ENCODE measurements around the gene IWS1.
"Not testable (repeated sequence)": the region's sequence is repeated elsewhere in the genome, so short reads cannot be mapped to it uniquely, and the experiment has no call there.

Gene IWS1

DNA sequence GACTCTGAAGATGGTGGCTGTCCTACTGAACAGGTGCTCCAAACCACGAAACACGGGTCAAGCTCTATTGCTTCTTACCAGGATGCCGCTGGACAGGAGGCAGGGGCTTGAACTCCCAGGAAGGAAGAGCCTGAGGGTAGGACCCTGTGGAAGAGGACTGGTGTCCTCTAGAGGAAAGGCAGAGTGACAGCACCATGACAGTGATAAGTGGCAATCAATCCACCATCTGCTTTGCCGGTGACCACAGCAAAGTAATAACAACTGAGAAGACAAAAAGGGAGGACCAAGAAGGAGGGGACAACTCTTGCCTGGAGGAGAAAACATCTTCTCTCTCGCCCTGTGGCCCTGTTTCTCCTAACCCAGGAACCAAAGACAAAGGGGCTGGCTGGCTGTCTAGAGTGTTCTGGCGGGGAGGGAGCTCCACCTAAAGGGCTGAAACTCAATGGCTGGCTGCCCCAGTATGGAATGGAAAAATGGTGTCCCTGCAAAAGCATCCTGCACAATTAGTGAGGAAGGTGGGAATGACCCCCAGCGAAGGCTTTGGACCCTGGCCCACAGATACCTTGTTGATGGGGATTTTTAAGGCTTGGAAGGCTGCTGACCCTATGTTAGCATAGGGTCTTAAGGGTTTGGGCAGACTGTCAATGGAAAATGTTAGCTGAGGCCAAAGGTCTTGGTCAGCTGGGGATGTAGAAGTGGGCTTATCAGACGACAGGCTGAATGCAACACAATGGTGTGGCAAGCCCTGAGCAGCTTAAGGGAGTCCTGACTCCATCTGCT lies 72.7 kb downstream of the IWS1 start:
- no peak for FAIRE-seq

DNA sequence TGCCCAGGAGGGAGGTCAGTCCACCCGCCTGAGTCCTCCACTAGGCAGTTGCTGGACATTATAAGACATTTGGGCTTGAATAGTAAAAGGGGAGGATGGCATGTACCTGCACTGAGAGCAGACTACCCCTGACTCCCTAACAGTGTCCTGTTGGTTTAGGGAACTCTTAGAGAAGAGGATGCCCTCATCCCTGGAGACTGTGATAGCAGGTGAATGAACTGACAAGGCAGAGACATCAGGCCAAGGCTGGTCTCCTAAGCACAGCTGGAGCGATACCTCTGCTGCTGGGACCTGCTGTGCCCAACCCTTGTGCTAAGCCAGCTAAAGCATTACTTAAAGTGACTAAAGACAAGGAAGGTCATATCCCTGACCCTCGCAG lies 73.3 kb downstream of the IWS1 start:
- FAIRE-seq = no peak

DNA sequence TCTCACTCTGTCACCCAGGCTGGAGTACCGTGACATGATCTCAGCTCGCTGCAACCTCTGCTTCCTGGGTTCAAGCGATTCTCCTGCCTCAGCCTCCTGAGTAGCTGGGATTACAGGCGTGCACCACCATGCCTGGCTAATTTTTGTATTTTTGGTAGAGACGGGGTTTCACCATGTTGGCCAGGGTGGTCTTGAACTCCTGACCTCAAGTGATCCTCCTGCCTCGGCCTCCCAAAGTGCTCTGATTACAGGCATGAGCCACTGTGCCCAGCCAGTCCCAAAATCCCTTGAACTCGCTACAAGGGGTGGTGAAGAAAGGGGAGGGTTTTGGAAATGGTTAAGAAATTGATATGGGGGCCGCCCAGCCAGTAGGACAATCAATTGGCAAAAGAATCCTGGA lies 73.9 kb downstream of the IWS1 start:
- FAIRE-seq = not testable (repeated sequence)

DNA sequence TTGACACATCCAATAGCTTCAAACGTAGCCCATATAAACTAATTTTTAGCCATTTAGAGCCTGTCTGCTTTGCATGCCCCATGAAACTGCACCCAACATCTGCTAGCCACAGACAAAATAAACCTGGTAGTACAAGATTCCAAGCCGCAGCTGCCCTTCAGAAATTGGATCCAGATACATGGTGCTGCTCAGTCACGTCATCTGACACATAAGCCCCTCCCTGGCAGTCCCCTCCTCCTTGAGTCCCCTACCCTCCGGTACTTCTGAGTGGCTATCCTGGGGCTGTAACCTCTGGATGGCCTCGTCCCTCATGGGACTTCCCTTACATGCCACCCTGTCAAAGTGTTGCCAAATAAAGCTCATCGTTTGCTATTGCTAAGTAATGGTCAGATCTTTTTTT lies 74.3 kb downstream of the IWS1 start:
- FAIRE-seq = no peak

DNA sequence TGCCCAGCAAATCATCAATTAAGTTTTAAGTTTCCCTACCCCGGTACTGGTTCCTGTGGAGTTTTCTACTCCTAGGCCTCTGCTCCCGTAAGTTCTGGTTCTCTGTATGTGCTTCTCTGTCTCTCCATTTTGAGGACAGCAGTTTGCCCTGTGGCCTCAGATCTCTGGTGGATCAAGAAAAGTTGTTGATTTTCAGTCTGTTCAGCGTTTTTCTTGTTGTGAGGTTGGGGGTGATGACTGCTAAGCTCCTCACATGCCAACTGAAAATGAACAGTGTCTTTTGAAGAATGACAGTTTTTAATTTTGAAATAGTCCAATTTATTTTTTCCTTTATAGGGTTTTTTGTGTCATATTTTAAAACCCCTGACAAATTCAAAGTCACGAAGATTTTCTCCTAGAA lies 76.4 kb downstream of the IWS1 start:
- FAIRE-seq = no peak

DNA sequence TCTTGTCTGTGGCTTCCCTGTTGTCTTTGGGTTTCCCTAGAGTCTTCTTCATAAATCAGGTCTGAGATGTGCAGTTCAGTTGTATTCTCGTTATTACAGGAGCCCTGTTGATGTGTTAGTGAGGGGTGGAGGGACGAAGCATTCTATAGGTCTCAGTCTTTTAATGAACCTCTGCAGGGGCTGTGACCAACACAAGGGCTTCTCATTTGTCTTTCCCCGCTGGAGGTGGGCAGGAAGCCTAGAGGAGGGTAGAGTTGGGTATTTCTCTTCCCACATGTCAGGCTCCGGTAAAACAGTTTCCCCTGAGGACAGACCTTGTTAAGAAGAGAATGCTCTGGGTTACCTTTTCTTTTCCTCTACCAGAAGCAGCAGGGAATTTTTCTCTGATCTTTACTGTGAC lies 76.9 kb downstream of the IWS1 start:
- no peak for FAIRE-seq

DNA sequence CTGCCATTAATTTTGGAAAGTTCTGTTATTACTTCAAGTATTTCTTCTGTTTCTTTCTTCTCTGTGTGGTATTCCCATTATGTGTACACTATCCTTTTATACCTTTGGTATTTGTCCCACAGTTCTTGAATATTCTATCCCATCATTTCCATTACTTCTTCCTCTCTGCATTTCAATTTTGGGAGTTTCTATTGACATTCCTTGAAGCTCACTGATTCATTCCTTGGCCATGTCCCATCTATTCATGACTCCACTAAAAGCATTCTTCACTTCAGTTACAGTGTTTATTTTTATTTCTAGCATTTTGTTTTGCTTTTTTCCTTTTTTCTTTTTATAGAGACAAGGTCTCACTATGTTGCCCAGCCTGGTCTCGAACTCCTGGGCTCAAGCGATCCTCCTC lies 77.8 kb downstream of the IWS1 start:
- FAIRE-seq = no peak

DNA sequence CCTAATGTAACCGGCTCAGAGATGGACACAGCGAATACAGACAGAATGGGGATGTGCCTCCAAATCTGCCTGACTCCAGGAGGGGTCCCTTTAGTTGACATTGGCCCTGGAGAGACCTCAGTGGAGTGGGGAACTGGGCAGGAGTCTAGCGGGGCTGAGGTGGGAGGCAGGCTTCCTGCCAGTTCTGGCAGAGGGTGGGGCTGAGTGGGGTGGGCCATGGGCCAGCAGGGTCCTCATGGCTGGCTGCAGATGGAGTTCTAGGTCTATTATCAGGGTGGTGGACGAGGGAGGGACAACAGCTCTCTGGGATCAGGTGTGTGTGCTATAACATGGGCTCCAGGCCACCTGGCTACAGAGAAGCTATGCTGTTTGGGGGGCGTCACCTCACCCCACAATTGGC lies 86.9 kb downstream of the IWS1 start:
- no peak for FAIRE-seq

DNA sequence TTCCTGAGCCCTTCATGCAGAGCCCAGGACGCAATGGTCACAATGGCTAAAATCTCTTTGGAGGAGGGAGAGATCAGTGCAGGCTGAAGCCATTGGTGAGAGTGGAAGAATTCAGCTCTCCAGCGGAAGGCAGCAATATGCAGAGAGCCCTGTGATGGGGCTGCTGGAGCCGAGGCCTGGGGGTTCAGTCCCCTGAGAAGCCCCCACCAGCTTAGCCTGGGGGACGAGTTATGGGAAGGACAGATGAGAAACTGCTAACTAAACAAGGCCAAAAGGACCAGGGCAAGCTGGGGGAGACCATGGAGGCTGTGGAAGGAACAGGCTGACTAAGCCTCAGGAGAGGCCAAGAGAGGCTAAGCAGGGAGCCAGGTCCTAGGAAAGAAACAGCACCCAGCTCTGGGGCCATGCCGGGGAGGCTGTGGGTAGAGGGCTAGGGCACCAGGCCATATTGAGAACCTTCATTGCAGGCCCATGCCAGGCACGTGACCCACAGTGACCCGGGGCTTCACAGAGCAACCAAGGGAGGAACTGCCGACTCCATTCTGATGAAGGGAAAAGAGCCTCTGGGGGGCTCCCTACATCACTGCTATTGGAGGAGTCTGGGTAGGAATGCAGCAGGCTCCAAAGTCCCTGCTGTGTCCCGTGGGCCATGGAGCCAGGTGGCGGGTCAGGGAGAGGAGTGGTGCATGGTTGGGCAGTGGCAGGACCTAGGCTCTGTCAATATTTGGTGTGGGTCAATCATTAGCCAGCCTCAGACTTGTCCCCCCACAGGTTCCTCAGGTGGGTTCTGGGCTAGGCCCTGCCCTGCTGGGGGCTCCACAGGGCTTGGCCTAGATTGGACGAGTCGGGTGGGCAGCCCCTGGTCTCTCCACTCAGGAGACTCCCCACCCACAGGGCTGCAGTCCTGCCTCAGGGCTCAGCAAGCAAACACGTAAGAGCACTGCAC lies 88.2 kb downstream of the IWS1 start:
- FAIRE-seq = no peak

DNA sequence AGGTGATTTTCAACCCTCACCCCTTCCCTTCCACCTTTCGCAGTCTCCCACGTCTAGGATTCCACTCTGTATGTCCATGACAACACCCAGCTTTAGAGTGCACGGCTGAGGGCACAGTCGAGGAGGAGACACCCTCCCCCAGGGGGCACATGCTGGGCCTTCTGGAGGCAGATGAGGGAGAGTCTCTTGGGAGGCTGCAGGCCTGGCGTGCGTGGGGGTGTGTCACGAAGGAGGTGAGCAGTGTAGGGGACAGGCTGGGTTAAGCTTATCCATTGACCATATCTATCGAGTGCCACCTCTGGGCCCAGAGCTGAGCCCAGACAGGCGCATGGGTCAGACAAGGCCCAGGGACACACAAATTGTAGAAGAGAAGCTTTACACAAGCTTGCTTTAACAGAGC lies 89.2 kb downstream of the IWS1 start:
- FAIRE-seq = no peak

DNA sequence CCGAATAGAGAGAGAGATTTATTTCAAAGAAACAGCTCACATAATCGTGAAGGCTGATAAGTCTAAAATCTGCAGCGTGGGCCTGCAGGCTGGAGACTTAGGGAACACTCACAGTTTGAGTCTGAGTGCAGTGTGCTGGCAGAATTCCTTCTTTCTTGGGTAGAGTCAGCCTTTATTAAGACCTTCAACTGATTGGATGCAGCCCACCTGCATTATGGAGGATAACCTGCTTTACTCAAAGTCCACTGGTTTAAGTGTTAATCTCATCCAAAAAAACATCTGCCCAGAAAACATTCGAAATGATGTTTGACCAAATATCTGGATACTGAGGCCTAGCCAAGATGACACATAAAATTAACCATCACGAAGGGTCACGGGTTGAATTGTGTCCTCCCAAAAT lies 91.8 kb downstream of the IWS1 start:
- no peak for FAIRE-seq

DNA sequence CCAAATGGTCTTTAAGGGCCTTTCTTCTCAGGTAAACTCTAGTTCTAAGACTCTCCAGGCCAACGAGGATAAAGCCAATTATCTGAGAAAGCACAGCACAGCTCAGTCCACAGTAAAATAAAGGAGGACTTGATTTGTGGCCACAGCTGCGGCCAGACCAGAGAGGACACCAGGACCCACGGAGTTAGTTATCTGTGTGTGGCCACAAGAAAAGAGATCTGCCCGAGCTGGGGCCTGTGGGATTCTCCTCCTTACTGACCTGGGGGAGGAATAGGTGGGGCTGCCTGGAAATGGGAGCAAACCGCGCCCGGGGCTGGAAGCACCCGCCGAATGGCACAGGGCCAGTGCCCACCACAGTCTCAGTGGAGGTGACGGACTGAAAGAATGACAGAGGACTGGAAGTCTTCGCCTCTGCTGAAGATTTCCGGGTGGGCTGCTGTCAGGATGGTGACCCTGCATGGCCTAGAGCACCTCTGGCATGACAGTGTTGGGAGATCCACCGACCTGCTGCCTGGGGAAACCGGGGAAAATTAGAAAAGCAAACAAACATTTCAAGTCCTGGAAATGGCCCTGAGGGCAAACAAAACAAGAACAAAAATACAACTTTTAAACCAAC lies 94.8 kb downstream of the IWS1 start:
- no peak for FAIRE-seq
